GM19438 (cell line): ENCODE data around the gene GOLIM4.
"Not testable (repeated sequence)": the region's sequence is repeated elsewhere in the genome, so short reads cannot be mapped to it uniquely, and the experiment has no call there.

ENCODE experiments used
- ATAC-seq: cut with Tn5 transposase; IDR thresholded peaks from one replicate; pipeline ENCODE4 v1.9.1; 2021; ENCODE audit warnings: low read depth; ENCODE audit not compliant: unreplicated experiment

The GOLIM4 gene, protein sequence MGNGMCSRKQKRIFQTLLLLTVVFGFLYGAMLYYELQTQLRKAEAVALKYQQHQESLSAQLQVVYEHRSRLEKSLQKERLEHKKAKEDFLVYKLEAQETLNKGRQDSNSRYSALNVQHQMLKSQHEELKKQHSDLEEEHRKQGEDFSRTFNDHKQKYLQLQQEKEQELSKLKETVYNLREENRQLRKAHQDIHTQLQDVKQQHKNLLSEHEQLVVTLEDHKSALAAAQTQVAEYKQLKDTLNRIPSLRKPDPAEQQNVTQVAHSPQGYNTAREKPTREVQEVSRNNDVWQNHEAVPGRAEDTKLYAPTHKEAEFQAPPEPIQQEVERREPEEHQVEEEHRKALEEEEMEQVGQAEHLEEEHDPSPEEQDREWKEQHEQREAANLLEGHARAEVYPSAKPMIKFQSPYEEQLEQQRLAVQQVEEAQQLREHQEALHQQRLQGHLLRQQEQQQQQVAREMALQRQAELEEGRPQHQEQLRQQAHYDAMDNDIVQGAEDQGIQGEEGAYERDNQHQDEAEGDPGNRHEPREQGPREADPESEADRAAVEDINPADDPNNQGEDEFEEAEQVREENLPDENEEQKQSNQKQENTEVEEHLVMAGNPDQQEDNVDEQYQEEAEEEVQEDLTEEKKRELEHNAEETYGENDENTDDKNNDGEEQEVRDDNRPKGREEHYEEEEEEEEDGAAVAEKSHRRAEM

GRCh38 chr3:168095611-168096209 is at the start of gene GOLIM4:
Gene GOLIM4, minus strand, starts transcription at chr3:168095924. Its CDS starts 639 bp downstream, at chr3:168095285.
- ATAC-seq: peak; percentile 69

DNA sequence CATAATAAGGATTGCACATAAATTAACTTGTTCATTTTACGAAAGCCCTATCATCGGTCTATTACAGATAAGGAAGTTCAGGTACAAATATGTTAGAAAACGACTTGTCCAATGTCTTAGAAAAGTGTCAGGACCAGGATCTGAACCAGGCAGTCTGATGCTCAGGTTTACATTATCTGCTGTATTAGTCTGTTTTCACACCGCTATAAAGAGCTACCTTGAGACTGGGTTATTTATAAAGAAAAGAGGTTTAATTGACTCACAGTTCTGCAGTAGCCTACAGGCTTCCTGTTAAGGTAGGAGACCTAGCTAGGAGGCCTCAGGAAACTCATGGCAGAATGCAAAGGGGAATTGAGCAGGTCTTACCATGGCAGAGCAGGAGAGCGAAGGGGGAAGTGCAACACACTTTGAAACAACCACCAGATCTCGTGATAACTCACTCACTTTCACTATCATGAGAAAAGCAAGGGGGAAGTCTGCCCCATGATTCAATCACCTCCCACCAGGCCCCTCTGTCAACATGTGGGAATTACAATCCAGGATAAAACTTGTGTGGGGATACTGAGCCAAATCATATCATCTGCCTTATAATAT is 45.8 kb upstream of the GOLIM4 start:
- no peak for ATAC-seq

DNA sequence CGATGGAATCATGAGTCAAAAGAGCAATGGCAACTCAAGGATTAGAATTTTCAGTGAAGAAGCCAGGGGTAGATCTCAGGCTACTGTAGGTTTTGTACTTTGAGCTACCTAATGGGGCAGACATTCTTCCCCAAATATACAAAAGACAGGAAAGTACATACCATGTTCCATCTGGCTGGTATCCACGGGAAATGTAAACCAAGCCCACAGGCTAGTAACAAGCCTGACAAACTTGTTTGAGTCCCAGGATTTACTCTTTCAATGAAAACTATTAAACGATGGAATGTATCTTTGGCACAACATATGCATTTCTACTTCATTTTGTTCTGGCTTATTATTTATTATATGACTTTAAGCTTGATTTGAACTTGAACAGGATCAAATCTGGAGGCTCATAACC is 44.2 kb upstream of the GOLIM4 start:
- ATAC-seq: no peak

GRCh38 chr3:168138421-168138820 is 42.7 kb upstream of the GOLIM4 start:
- no peak for ATAC-seq

DNA sequence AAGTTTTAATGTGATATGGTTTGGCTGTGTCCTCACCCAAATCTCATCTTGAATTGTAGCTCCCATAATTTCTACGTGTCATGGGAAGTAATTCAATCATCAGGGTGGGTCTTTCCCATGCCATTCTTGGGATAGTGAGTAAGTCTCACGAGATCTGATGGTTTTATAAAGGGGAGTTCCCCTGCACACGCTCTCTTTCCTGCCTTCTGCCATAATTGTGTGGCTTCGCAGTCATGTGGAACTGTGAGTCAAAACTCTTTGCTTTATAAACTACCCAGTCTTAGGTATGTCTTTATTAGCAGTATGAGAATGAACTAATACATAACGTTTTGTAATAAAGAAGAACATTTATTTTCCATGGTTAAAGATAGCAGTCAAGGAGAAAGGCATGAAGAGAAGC is 39.2 kb upstream of the GOLIM4 start:
- ATAC-seq: no peak

DNA sequence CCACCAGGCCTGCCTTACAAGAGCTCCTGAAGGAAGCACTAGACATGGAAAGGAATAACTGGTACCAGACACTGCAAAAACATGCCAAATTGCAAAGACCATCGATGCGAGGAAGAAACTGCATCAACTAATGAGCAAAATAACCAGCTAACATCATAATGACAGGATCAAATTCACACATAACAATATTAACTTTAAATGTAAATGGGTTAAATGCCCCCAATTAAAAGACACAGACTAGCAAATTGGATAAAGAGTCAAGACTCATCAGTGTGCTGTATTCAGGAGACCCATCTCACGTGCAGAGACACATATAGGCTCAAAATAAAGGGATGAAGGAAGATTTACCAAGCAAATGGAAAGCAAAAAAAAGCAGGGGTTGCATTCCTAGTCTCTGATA is 34.5 kb upstream of the GOLIM4 start:
- not testable (repeated sequence) for ATAC-seq

GRCh38 chr3:168128463-168128862 is 32.7 kb upstream of the GOLIM4 start:
- not testable (repeated sequence) for ATAC-seq

DNA sequence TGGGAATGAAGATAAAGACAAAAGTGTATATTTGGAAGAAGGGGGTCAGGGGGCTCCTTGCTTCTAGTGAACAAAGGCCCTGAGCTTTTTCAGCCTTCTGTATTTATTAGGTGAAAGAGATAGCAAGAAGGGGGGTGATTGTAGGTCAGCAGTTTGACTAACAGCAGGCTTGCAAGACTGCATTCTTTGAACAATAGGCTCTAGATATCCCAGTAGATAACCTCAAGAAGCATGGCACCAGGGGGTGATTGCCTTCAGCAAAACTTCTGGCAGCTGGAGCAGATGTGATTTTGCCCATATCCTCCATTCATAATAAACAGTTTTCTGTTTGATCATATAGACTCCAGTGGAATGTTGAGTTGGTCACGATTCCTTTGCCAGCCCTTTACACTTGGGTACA is 31.7 kb upstream of the GOLIM4 start:
- no peak for ATAC-seq

- no peak for ATAC-seq
These were observed 29.1 kb upstream of the GOLIM4 start for GRCh38 chr3:168124791-168125190.

GRCh38 chr3:168124291-168124690 is 28.6 kb upstream of the GOLIM4 start:
- ATAC-seq: no peak

DNA sequence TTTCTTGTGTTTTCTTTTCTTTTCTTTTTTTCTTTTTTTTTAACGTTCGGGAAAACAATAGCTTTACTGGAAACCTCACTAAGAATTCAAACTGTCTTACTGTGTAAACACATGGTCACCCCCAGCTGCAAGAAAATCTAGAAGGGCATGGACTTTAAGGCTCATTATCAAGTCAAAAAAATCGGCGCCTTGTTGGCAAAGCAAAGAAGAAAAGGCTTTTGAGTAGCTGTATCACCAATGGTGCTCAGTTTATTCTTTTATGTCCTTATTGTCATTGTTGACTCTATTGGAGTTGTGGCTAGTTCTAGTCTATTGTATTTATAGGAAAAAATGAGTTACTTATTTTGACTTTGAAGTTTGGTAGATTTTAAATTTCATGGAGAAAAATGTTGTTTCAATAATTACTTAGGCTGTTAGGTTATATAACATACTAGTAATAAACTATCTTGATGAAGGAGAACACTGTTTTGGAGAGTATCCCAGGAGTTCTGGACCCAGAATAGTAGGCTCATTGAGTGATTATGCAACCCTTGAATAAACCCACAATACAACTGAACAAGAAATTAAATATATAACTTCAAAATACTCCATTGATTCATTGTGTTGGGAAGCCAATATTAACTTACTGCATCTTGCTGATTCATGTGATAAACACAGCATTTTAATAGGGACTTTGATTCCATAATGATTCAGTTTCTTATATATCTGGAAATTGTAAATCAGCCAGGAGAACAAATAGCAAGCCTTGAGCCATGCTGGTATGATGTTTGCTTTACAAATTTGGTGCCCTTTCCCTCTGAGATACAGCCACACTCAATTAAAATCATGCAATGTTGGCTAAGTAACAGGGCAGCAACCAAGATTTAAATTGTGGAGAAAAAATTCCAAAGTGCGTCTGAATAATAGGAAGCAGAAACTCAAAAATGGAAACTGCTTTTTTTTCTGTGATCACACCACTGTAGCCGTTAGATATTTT is 27.8 kb upstream of the GOLIM4 start:
- ATAC-seq: no peak

GRCh38 chr3:168121184-168122017 is 25.7 kb upstream of the GOLIM4 start:
- no peak for ATAC-seq

- no peak for ATAC-seq
These were observed 22.2 kb upstream of the GOLIM4 start for GRCh38 chr3:168117853-168118313.

- ATAC-seq: no peak
These were observed 21.3 kb upstream of the GOLIM4 start for GRCh38 chr3:168117059-168117458.

- ATAC-seq: no peak
These were observed 20.6 kb upstream of the GOLIM4 start for GRCh38 chr3:168116279-168116678.

- ATAC-seq: no peak
These were observed 18.1 kb upstream of the GOLIM4 start for GRCh38 chr3:168113848-168114247.

DNA sequence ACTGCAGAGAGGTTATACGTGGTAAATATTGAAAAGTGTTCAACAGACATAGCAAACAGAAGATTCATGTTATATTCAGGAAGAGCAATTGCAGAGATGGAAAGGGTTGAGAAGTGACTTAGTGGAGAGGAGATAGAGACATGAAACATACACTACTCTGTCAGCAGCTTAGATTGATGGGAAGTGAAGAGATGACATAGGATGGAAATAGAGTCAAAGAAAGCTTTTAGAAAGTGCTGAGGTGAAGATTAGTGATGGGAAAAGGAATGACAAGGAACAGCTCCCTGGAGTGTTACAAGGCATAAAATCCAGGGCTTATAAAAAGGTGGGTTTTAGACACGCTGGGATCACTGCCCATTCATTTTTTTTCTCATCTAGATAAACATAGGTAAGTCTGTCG is 17.2 kb upstream of the GOLIM4 start:
- no peak for ATAC-seq

DNA sequence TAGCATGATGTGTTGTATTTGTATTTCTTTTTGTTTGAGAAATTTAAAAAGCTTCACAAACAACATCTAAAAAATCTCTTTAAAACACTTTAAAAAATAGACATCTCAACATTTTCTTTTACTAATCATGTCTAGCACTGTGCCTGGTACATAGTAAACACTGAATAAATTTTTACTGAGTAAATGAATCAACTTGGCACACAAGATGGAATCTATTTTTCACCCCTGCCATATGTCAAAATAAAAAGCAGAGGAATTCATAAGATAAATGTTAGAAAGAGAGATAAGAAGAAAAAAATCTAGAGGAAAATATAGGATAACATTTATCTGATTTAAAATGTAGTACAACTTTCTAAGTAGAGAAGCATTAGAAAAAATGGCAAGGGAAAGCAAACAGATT is 8.6 kb upstream of the GOLIM4 start:
- no peak for ATAC-seq
